ENCODE results near the gene PDCD10.

- TF ChIP-seq POLR2A (IDR thresholded peaks at IDR 0.05) (no peak), CTCF (IDR thresholded peaks at IDR 0.05) (no peak), EP300 (IDR thresholded peaks at IDR 0.05) (no peak)
Observed at GRCh38 chr3:167656821-167657220, 77.9 kb downstream of the PDCD10 start.
